Activated CD8-positive, alpha-beta T cell treated with anti-CD3 and anti-CD28 coated beads, Interleukin-2, amount 10 ng/mL, durations not matched to agents 7 days and 5 days (primary cell): Measurements from ENCODE around the gene PCMT1. TPM values are rescaled to one million over a fixed set of nuclear protein-coding genes. Genes with fewer than 3 reads are reported as not detected.

ENCODE experiments used
- ATAC-seq: fragments of 150-1000 bp; cut with Tn5 transposase; one replicate; pipeline ENCODE4 v1.10.0; 2021; ENCODE audit warnings: moderate library complexity
- CTCF ChIA-PET: fragments of 350-600 bp; sonication (Branson Sonifier 250); formaldehyde crosslinking; loops from one replicate; lab custom pipeline; 2021; ENCODE audit warnings: antibody characterized with exemption; lab: Charles Lee
- POLR2A ChIA-PET: fragments of 350-600 bp; sonication (Branson Sonifier 250); formaldehyde crosslinking; loops from one replicate; lab custom pipeline; 2021; ENCODE audit warnings: antibody characterized with exemption; lab: Charles Lee
- DNase-seq: peaks from one replicate; pipeline ENCODE4 v3.0.0-alpha.2; 2020
- H3K27ac Mint-ChIP-seq: one replicate; pipeline ENCODE4 v1.8.0; 2021; ENCODE audit warnings: mild to moderate bottlenecking, mixed read lengths
- H3K27me3 Mint-ChIP-seq: one replicate; pipeline ENCODE4 v1.8.0; 2021; ENCODE audit warnings: low read depth, mixed read lengths
- H3K36me3 Mint-ChIP-seq: one replicate; pipeline ENCODE4 v1.8.0; 2021; ENCODE audit warnings: low read depth, mixed read lengths
- H3K4me1 Mint-ChIP-seq: one replicate; pipeline ENCODE4 v1.8.0; 2021; ENCODE audit warnings: low read depth, mixed read lengths
- H3K4me3 Mint-ChIP-seq: one replicate; pipeline ENCODE4 v1.8.0; 2021; ENCODE audit warnings: mild to moderate bottlenecking, mixed read lengths
- H3K9me3 Mint-ChIP-seq: one replicate; pipeline ENCODE4 v1.8.0; 2022; ENCODE audit warnings: mixed read lengths; ENCODE audit not compliant: insufficient read depth
- total RNA-seq, 2 experiments: library from RNA; stranded (reverse); gene quantifications; one replicate each; pipeline ENCODE4 v1.2.3, GENCODE V29; 2021

PCMT1 gene
- total RNA-seq, 2 experiments from 2014 or later, result 102 to 104 TPM

GRCh38 chr6:149821492-149821891, 72.0 kb downstream of the PCMT1 start:
- ChIA-PET CTCF (interaction anchor here (0.9 to 1.6 kb wide), 3 partner anchors 10 to 98 kb away, joined by 4 to 5 read pairs (median 4); no protein-coding TSS in a partner anchor), POLR2A (interaction anchor here (1.2 kb wide), 1 partner anchor 10 kb away, joined by 3 read pairs; no protein-coding TSS in a partner anchor)
- peaks cover 7% of the 10 kb centered on the region for H3K27me3 Mint-ChIP-seq
- H3K4me3 Mint-ChIP-seq, result no peak overlapping the region
- H3K4me1 Mint-ChIP-seq, result no peaks in the 10 kb centered on the region
- no peaks in the 10 kb centered on the region for H3K9me3 Mint-ChIP-seq
- H3K36me3 Mint-ChIP-seq, result no peaks in the 10 kb centered on the region
- no peak overlapping the region for H3K27ac Mint-ChIP-seq
- DNase-seq (no peak), ATAC-seq (no peak)

DNA sequence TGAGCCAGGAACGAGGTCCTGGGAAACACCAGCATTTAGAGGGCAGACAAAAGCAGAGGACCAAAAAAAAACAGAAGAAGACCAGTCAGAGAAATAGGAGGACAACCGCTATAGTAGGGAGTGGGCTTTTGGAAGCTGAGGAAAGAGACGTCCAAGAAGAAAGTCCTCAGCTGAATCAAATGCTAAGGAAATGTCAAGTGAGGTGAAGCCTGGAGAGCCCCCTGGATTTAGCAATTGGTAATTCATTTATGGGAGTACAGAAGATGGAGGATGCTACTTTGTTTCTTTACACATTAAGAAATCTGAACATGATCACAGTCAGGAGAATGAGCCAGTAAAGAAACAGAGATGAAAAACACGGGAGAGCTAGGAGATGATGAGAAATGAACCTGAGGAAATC, 73.5 kb downstream of the PCMT1 start:
- Mint-ChIP-seq H3K27ac (no peak overlapping the region), H3K27me3 (peaks cover 8% of the 10 kb centered on the region), H3K4me1 (no peaks in the 10 kb centered on the region), H3K4me3 (no peak overlapping the region), H3K36me3 (no peaks in the 10 kb centered on the region), H3K9me3 (no peaks in the 10 kb centered on the region)
- CTCF ChIA-PET, result interaction anchor here (2.1 kb wide), 1 partner anchor 10 kb away, joined by 5 read pairs; no protein-coding TSS in a partner anchor
- POLR2A ChIA-PET, result no interaction called here
- ATAC-seq, result no peak
- DNase-seq, result no peak

DNA sequence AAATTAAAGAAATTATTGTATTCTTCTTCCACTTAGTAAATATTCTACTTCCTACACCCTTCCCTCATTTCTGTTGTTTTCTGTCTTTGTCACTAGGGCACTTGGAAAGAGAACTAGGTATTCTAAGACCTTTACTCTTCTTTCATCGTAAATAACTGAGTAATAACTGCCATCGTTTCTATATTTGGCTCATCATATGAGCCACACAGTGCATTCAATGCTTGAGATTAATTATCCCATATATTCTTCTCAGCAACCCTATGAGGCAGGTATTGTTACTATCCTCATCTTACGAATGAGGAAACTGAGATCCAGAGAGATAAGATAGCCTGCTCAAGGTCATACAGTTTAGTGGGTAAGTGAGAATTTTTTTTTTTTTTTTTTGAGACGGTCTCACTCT, 75.8 kb downstream of the PCMT1 start:
- ATAC-seq, result no peak
- no peak overlapping the region for H3K4me3 Mint-ChIP-seq
- H3K36me3 Mint-ChIP-seq, result no peaks in the 10 kb centered on the region
- H3K4me1 Mint-ChIP-seq, result no peaks in the 10 kb centered on the region
- ChIA-PET POLR2A (interaction anchor here (1.0 kb wide), 1 partner anchor 177 kb away, joined by 3 read pairs; no protein-coding TSS in a partner anchor), CTCF (interaction anchor here (1.0 to 1.5 kb wide), 3 partner anchors 9 to 103 kb away, joined by 3 to 8 read pairs (median 4); no protein-coding TSS in a partner anchor)
- peaks cover 8% of the 10 kb centered on the region for H3K27me3 Mint-ChIP-seq
- DNase-seq, result no peak
- H3K9me3 Mint-ChIP-seq, result no peaks in the 10 kb centered on the region
- H3K27ac Mint-ChIP-seq, result no peak overlapping the region

DNA sequence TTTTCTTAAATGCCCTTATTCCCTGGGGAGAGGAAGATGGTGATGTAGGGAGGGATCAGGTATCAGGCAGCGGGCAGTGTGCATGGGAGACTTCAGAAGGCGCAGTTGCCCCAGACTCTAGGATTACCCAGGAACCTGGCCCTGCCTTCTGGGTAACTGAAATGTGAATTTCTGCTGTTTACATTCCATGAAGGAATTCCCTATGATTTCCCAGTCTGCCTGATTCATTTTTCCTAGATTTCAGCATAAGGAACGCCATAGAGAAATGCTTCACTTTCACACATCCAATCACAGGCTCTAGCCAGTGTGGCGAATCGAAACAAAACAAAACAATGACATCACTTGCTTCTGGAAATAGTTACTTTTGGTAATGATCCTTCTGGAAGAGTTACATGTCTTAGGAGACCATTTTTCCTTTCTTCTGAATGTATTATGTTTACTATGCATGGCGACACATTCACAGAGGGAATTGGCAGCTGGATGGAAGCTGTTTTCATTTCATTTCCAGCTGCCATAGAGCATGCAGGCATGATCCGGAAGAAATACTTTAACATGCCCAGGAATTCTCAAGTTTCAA, 81.3 kb downstream of the PCMT1 start:
- Mint-ChIP-seq H3K4me1 (peaks cover 2% of the 10 kb centered on the region), H3K36me3 (no peaks in the 10 kb centered on the region), H3K27me3 (peaks cover 7% of the 10 kb centered on the region), H3K4me3 (no peak overlapping the region), H3K27ac (no peak overlapping the region), H3K9me3 (no peaks in the 10 kb centered on the region)
- no peak for ATAC-seq
- POLR2A ChIA-PET, result no interaction called here
- DNase-seq, result no peak
- CTCF ChIA-PET, result interaction anchor here (1.7 kb wide), 2 partner anchors 9 to 186 kb away, joined by 5 read pairs; no protein-coding TSS in a partner anchor

DNA sequence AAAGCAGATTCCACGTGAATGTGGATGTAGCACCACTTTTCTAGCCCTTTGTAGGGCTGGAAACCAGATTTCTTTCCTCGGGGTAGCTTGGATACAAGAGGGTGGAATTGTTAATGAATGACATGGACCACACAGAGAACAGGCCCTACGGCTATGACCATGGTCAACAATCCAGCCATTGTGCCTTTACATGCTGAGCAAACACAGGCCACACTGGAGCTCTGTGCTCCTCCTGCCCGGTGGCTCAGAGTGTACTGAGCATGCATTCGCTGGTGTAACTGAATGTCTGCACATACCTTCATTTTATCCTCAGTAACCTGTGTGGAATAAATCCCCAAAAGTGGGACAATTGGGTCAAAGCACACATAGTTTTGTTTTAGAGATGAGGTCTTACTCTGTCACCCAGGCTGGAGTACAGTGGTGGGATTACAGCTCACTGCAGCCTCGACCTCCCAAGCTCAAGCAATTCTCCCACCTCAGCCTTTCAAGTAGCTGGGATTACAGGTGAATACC, 81.8 kb downstream of the PCMT1 start:
- no peaks in the 10 kb centered on the region for H3K9me3 Mint-ChIP-seq
- H3K27me3 Mint-ChIP-seq, result peaks cover 7% of the 10 kb centered on the region
- ATAC-seq (no peak), DNase-seq (no peak)
- H3K36me3 Mint-ChIP-seq, result no peaks in the 10 kb centered on the region
- ChIA-PET CTCF (interaction anchor here (1.4 to 1.7 kb wide), 3 partner anchors 10 to 186 kb away, joined by 4 to 5 read pairs (median 5); no protein-coding TSS in a partner anchor), POLR2A (no interaction called here)
- peaks cover 2% of the 10 kb centered on the region for H3K4me1 Mint-ChIP-seq
- H3K4me3 Mint-ChIP-seq, result no peak overlapping the region
- no peak overlapping the region for H3K27ac Mint-ChIP-seq

GRCh38 chr6:149833651-149834050, 84.1 kb downstream of the PCMT1 start:
- no peak for DNase-seq
- Mint-ChIP-seq H3K4me1 (peaks cover 2% of the 10 kb centered on the region), H3K36me3 (no peaks in the 10 kb centered on the region), H3K9me3 (no peaks in the 10 kb centered on the region), H3K4me3 (no peak overlapping the region), H3K27me3 (peaks cover 5% of the 10 kb centered on the region), H3K27ac (no peak overlapping the region)
- CTCF ChIA-PET, result interaction anchor here (1.3 to 3.5 kb wide), 5 partner anchors 9 to 183 kb away, joined by 3 to 18 read pairs (median 5); no protein-coding TSS in a partner anchor
- no peak for ATAC-seq
- POLR2A ChIA-PET, result no interaction called here

GRCh38 chr6:149834513-149835481, 85.3 kb downstream of the PCMT1 start:
- DNase-seq (peak; percentile 84), ATAC-seq (peak; percentile 64)
- ChIA-PET POLR2A (no interaction called here), CTCF (interaction anchor here (0.7 to 3.5 kb wide), 15 partner anchors 9 to 182 kb away, joined by 3 to 18 read pairs (median 4); no protein-coding TSS in a partner anchor)
- Mint-ChIP-seq H3K36me3 (no peaks in the 10 kb centered on the region), H3K27ac (no peak overlapping the region), H3K9me3 (no peaks in the 10 kb centered on the region), H3K27me3 (peaks cover 5% of the 10 kb centered on the region), H3K4me1 (peaks cover 2% of the 10 kb centered on the region), H3K4me3 (no peak overlapping the region)

DNA sequence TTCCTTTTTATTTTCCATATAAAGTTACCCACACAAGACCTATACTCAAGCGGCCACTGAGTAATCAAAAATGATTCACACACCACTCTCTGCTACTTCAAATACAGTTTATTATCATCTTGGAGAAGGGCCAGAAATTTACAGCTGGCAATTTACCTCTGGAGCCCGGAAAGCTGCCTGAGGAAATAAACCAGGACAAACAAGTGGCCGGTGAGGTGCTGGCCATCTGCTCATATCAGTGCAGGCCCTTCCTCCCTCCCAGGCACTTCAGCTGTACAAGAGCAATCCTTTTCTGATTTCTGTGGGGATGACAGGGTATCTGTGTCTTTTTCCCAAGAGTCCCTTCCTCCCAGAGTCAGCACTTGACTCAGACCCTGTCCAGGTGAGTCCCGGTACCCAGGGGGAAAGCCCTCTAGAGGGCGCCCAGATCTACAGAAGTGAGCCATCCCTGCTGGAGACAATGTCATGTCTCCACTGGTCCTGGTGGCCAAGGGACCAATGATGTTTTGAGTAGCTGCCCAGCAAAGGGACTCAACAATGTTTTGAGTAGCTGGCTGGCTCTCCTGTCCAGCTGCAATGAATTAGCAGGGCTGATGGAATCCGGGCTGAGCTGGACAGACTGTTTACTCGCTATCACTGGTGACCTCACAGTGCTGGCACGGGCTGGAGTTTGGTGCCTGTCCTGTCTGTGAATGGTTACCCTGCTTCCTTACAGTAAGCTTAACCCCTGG, 91.0 kb downstream of the PCMT1 start:
- Mint-ChIP-seq H3K36me3 (no peaks in the 10 kb centered on the region), H3K4me3 (no peak overlapping the region), H3K4me1 (no peaks in the 10 kb centered on the region), H3K27ac (no peak overlapping the region), H3K9me3 (no peaks in the 10 kb centered on the region), H3K27me3 (peaks cover 11% of the 10 kb centered on the region)
- peak; percentile 85 for ATAC-seq
- DNase-seq, result peak; percentile 63
- ChIA-PET POLR2A (no interaction called here), CTCF (interaction anchor here (0.6 to 2.0 kb wide), 7 partner anchors 10 to 176 kb away, joined by 3 to 12 read pairs (median 3); no protein-coding TSS in a partner anchor)

DNA sequence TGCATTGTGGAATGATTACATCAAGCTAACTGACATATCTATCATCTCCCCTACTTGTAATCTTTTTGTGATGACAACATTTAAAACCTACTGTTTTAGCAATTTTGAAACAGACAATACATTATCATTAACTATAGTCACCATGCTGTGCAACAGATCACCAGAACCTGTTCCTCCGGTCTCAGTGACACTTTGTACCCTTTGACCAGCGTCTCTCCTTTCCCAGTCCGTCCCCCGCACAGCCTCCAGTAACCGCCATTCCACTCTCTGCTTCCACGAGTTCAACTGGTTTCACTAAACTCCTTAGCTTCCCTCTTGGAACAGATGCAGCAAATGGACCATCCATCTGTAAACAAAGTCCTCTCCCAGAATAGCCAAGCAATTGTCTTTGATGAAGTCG, 92.8 kb downstream of the PCMT1 start:
- no peaks in the 10 kb centered on the region for H3K36me3 Mint-ChIP-seq
- no peak for ATAC-seq
- no peak overlapping the region for H3K27ac Mint-ChIP-seq
- CTCF ChIA-PET, result interaction anchor here (1.1 kb wide), 1 partner anchor 31 kb away, joined by 3 read pairs; no protein-coding TSS in a partner anchor
- no peaks in the 10 kb centered on the region for H3K4me1 Mint-ChIP-seq
- H3K4me3 Mint-ChIP-seq, result no peak overlapping the region
- H3K27me3 Mint-ChIP-seq, result peaks cover 11% of the 10 kb centered on the region
- no peaks in the 10 kb centered on the region for H3K9me3 Mint-ChIP-seq
- POLR2A ChIA-PET, result no interaction called here
- no peak for DNase-seq

DNA sequence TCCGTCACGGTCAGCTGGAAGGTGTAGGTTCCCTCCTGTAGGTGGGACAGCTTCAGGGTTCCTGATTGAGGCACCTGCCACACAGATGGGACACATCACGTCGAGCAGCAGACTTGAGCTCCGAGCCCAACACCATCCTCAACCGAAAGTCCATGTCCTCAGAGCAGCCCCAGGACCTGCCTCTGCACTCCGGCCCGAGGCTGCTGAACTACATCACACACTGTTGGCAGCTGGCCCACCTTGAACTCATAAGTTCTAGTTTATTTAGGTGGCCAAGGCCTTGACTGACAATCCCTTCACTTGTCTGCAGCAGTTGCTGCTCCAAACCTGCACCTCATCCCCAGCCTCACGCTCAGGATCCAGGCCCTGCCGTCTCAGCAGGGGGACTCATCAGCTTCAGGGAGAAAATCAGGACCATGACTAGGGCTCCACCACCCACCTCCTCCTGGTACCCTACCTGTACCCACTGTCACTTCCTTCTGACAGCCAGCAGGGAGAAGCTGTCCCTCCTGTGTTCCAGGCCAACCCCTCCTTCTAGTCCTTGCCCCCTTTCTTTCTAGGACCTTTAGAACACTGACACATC, 93.6 kb downstream of the PCMT1 start:
- ATAC-seq (no peak), DNase-seq (no peak)
- no peaks in the 10 kb centered on the region for H3K4me1 Mint-ChIP-seq
- no peak overlapping the region for H3K27ac Mint-ChIP-seq
- POLR2A ChIA-PET, result no interaction called here
- H3K36me3 Mint-ChIP-seq, result no peaks in the 10 kb centered on the region
- peaks cover 11% of the 10 kb centered on the region for H3K27me3 Mint-ChIP-seq
- CTCF ChIA-PET, result interaction anchor here (0.9 to 1.1 kb wide), 2 partner anchors 8 to 32 kb away, joined by 3 to 4 read pairs; no protein-coding TSS in a partner anchor
- no peak overlapping the region for H3K4me3 Mint-ChIP-seq
- no peaks in the 10 kb centered on the region for H3K9me3 Mint-ChIP-seq
